Mesenchymal stem cell (in vitro differentiated cells and primary cell): Measurements from ENCODE around the gene GPR84.

Experiments used
- DNase-seq: peaks from one replicate; pipeline ENCODE4 v3.0.0-alpha.2; 2013
- H2AFZ ChIP-seq: one replicate; pipeline ENCODE4 v1.6.1; 2013; ENCODE audit warnings: low read depth, mild to moderate bottlenecking, control low read depth, inconsistent platforms, low read length, moderate library complexity
- H2AK5ac ChIP-seq: 2 replicates; pipeline ENCODE4 v1.6.1; 2013; ENCODE audit warnings: low read length, moderate library complexity, mild to moderate bottlenecking, inconsistent platforms; ENCODE audit not compliant: severe bottlenecking
- H2BK120ac ChIP-seq: one replicate; pipeline ENCODE4 v1.6.1; 2013; ENCODE audit warnings: low read depth, mild to moderate bottlenecking, inconsistent platforms, low read length, moderate library complexity
- H2BK12ac ChIP-seq, 2 experiments: one replicate each; pipeline ENCODE4 v1.6.1; 2013; ENCODE audit warnings: inconsistent platforms in 2 of 2, low read length in 2 of 2, mild to moderate bottlenecking in 2 of 2, moderate library complexity in 2 of 2, control low read depth in 1 of 2
- H2BK15ac ChIP-seq: one replicate; pipeline ENCODE4 v1.6.1; 2013; ENCODE audit warnings: mild to moderate bottlenecking, low read depth, inconsistent platforms; ENCODE audit not compliant: poor library complexity, severe bottlenecking
- H2BK5ac ChIP-seq: 2 replicates; pipeline ENCODE4 v1.6.1; 2013; ENCODE audit warnings: low read depth, mild to moderate bottlenecking, low read length, control low read depth, inconsistent platforms; ENCODE audit not compliant: poor library complexity, severe bottlenecking
- H3K14ac ChIP-seq, 2 experiments: one replicate each; pipeline ENCODE4 v1.6.1; 2013; ENCODE audit warnings: inconsistent platforms in 2 of 2, low read length in 2 of 2, control low read depth in 1 of 2, mild to moderate bottlenecking in 1 of 2, moderate library complexity in 1 of 2
- H3K18ac ChIP-seq, 2 experiments: one replicate each; pipeline ENCODE4 v1.6.1; 2013; ENCODE audit warnings: inconsistent platforms in 2 of 2, low read length in 2 of 2, control low read depth in 1 of 2, low read depth in 1 of 2, mild to moderate bottlenecking in 1 of 2
- H3K23ac ChIP-seq, 2 experiments: one replicate each; pipeline ENCODE4 v1.6.1; 2013; ENCODE audit warnings: inconsistent platforms in 2 of 2, low read length in 2 of 2, mild to moderate bottlenecking in 2 of 2, moderate library complexity in 2 of 2, control low read depth in 1 of 2
- H3K27ac ChIP-seq: 2 replicates; pipeline ENCODE4 v1.5.1; 2013; ENCODE audit warnings: mild to moderate bottlenecking, moderate library complexity, low read length, control low read depth, inconsistent platforms; ENCODE audit not compliant: poor library complexity, severe bottlenecking
- H3K27me3 ChIP-seq, 2 experiments: 2 replicates each; pipeline versions ENCODE4 v1.6.1 to v1.7.0; 2013; ENCODE audit warnings: low read length in 2 of 2, mild to moderate bottlenecking in 2 of 2, moderate library complexity in 2 of 2, control low read depth in 1 of 2, inconsistent platforms in 1 of 2; ENCODE audit not compliant: control insufficient read depth in 1 of 2, insufficient read depth in 1 of 2
- H3K36me3 ChIP-seq, 2 experiments: 2 replicates each; pipeline versions ENCODE4 v1.6.1 to v1.7.0; 2013; ENCODE audit warnings: low read length in 2 of 2, control low read depth in 1 of 2, inconsistent platforms in 1 of 2, low read depth in 1 of 2, mild to moderate bottlenecking in 1 of 2; ENCODE audit not compliant: insufficient read depth in 2 of 2, control insufficient read depth in 1 of 2
- H3K4ac ChIP-seq, 2 experiments: one replicate each; pipeline ENCODE4 v1.6.1; 2013; ENCODE audit warnings: inconsistent platforms in 2 of 2, low read length in 2 of 2, mild to moderate bottlenecking in 2 of 2, moderate library complexity in 2 of 2, control low read depth in 1 of 2, low read depth in 1 of 2
- H3K4me1 ChIP-seq: 2 replicates; pipeline ENCODE4 v1.6.1; 2013; ENCODE audit warnings: low read depth, low read length, control low read depth; ENCODE audit not compliant: control insufficient read depth, insufficient read depth
- H3K4me2 ChIP-seq: 2 replicates; pipeline ENCODE4 v1.6.1; 2013; ENCODE audit warnings: low read length, mild to moderate bottlenecking, inconsistent platforms; ENCODE audit not compliant: poor library complexity, severe bottlenecking
- H3K4me3 ChIP-seq, 2 experiments: 2 replicates each; pipeline versions ENCODE4 v1.5.1 to v1.7.0; 2013; ENCODE audit warnings: low read length in 2 of 2, mild to moderate bottlenecking in 2 of 2, control low read depth in 1 of 2, low read depth in 1 of 2; ENCODE audit not compliant: insufficient read depth in 1 of 2
- H3K79me1 ChIP-seq: replicated peaks from 2 replicates; pipeline ENCODE4 v1.6.1; 2013; ENCODE audit warnings: mild to moderate bottlenecking, control low read depth, low read length, inconsistent platforms; ENCODE audit not compliant: poor library complexity, severe bottlenecking
- H3K9ac ChIP-seq: 2 replicates; pipeline ENCODE4 v1.7.0; 2013; ENCODE audit warnings: mild to moderate bottlenecking, low read length, moderate library complexity
- H3K9me3 ChIP-seq: 2 replicates; pipeline ENCODE4 v1.7.0; 2013; ENCODE audit warnings: mild to moderate bottlenecking, low read length; ENCODE audit not compliant: control insufficient read depth
- H4K8ac ChIP-seq: one replicate; pipeline ENCODE4 v1.6.1; 2013; ENCODE audit warnings: inconsistent platforms, mild to moderate bottlenecking, low read length, moderate library complexity
- H4K91ac ChIP-seq: one replicate; pipeline ENCODE4 v1.6.1; 2013; ENCODE audit warnings: mild to moderate bottlenecking, low read length, inconsistent platforms
- WGBS: methylation state at CpG from one replicate; pipeline ENCODE4 v1.1.7; 2013; ENCODE audit warnings: mixed read lengths; 5-methylcytosine and 5-hydroxymethylcytosine counted together

Gene GPR84

GRCh38 chr12:54358191-54358944 is 5.9 kb downstream of the GPR84 start:
- H3K4me1 ChIP-seq, result peaks cover 29% of the 10 kb centered on the region
- H2BK120ac ChIP-seq, result peak overlapping the region; percentile 29
- peak overlapping the region; percentile 81 for H3K4me2 ChIP-seq
- H3K9ac ChIP-seq, result peak overlapping the region; percentile 96
- H2AFZ ChIP-seq, result peak overlapping the region; percentile 86
- peak overlapping the region in 1 of 2 experiments; percentile 99 for H3K14ac ChIP-seq
- no peaks in the 10 kb centered on the region for H3K9me3 ChIP-seq
- H3K79me1 ChIP-seq, result peaks cover 9% of the 10 kb centered on the region
- peak overlapping the region; percentile 83 to 100 for H3K18ac ChIP-seq
- H3K27ac ChIP-seq, result peak overlapping the region; percentile 78
- H3K4ac ChIP-seq, result peak overlapping the region; percentile 68 to 99
- H3K27me3 ChIP-seq, result no peaks in the 10 kb centered on the region
- H3K4me3 ChIP-seq, result peak overlapping the region; percentile 57 to 84
- peak overlapping the region; percentile 67 for H4K8ac ChIP-seq
- DNase-seq, result peak; percentile 75
- H3K23ac ChIP-seq, result peak overlapping the region in 1 of 2 experiments; percentile 100
- peak overlapping the region; percentile 8 for H2AK5ac ChIP-seq
- peaks cover 0 to 7% of the 10 kb centered on the region in 2 experiments for H3K36me3 ChIP-seq
- H4K91ac ChIP-seq, result peak overlapping the region; percentile 62
- peak overlapping the region; percentile 75 for H2BK5ac ChIP-seq
- WGBS, result 3% methylated on average over 12 of the region's 15 CpGs
- H2BK12ac ChIP-seq, result peak overlapping the region; percentile 71 to 96
- H2BK15ac ChIP-seq, result peak overlapping the region; percentile 54

GRCh38 chr12:54357506-54358190 is 6.6 kb downstream of the GPR84 start:
- DNase-seq, result no peak
- Histone ChIP-seq H2BK15ac (peak overlapping the region; percentile 54), H3K27ac (no peak overlapping the region), H2AFZ (peak overlapping the region; percentile 29), H3K27me3 (no peaks in the 10 kb centered on the region), H3K9me3 (no peaks in the 10 kb centered on the region), H3K4me2 (peak overlapping the region; percentile 81), H2BK12ac (peak overlapping the region; percentile 77 to 95), H3K4me1 (peaks cover 32% of the 10 kb centered on the region), H3K4me3 (peak overlapping the region in 1 of 2 experiments; percentile 84), H3K36me3 (peaks cover 0 to 8% of the 10 kb centered on the region in 2 experiments), H3K79me1 (peaks cover 9% of the 10 kb centered on the region), H3K9ac (peak overlapping the region; percentile 96), H2BK120ac (peak overlapping the region; percentile 64), H4K8ac (peak overlapping the region; percentile 71), H3K23ac (peak overlapping the region; percentile 9 to 10), H3K14ac (peak overlapping the region in 1 of 2 experiments; percentile 18), H2BK5ac (no peak overlapping the region), H3K18ac (peak overlapping the region; percentile 64 to 79), H4K91ac (peak overlapping the region; percentile 83), H3K4ac (peak overlapping the region; percentile 73 to 99), H2AK5ac (peak overlapping the region; percentile 64)
- 60% methylated on average over 1 of the region's 2 CpGs for WGBS

- Histone ChIP-seq H3K4me1 (peaks cover 35% of the 10 kb centered on the region), H3K27me3 (no peaks in the 10 kb centered on the region), H3K4me3 (no peak overlapping the region), H3K23ac (no peak overlapping the region), H4K8ac (peak overlapping the region; percentile 12), H2BK120ac (no peak overlapping the region), H4K91ac (peak overlapping the region; percentile 83), H3K79me1 (peaks cover 9% of the 10 kb centered on the region), H3K14ac (peak overlapping the region in 1 of 2 experiments; percentile 18), H3K4ac (peak overlapping the region; percentile 73 to 74), H2BK15ac (peak overlapping the region; percentile 30), H3K18ac (peak overlapping the region; percentile 64 to 79), H2BK12ac (peak overlapping the region; percentile 75 to 95), H2BK5ac (peak overlapping the region; percentile 5), H3K27ac (no peak overlapping the region), H3K9ac (no peak overlapping the region), H3K9me3 (no peaks in the 10 kb centered on the region), H3K4me2 (no peak overlapping the region), H3K36me3 (peaks cover 0 to 12% of the 10 kb centered on the region in 2 experiments), H2AK5ac (peak overlapping the region; percentile 49), H2AFZ (no peak overlapping the region)
- 59% methylated on average over 1 of the region's 4 CpGs for WGBS
- peak; percentile 48 for DNase-seq
Measured at GRCh38 chr12:54356951-54357356, 7.3 kb downstream of the GPR84 start.

GRCh38 chr12:54356228-54356627 is 8.1 kb downstream of the GPR84 start:
- Histone ChIP-seq H3K27me3 (no peaks in the 10 kb centered on the region), H3K9ac (no peak overlapping the region), H2BK15ac (no peak overlapping the region), H2AFZ (no peak overlapping the region), H3K79me1 (peaks cover 9% of the 10 kb centered on the region), H3K4ac (peak overlapping the region in 1 of 2 experiments; percentile 84), H2BK5ac (no peak overlapping the region), H3K18ac (peak overlapping the region in 1 of 2 experiments; percentile 29), H3K23ac (no peak overlapping the region), H3K4me1 (peaks cover 37% of the 10 kb centered on the region), H2BK120ac (no peak overlapping the region), H2BK12ac (peak overlapping the region in 1 of 2 experiments; percentile 60), H4K8ac (peak overlapping the region; percentile 56), H3K9me3 (no peaks in the 10 kb centered on the region), H3K36me3 (peaks cover 6 to 17% of the 10 kb centered on the region in 2 experiments), H3K14ac (no peak overlapping the region), H4K91ac (no peak overlapping the region), H3K27ac (no peak overlapping the region), H3K4me3 (no peak overlapping the region), H2AK5ac (peak overlapping the region; percentile 16), H3K4me2 (no peak overlapping the region)
- DNase-seq, result peak; percentile 15
- WGBS, result 65% methylated on average over 3 of the region's 3 CpGs
